NCI-H1436 (cell line): Measurements from ENCODE around the gene CSKMT.
"Not testable (repeated sequence)": the region's sequence is repeated elsewhere in the genome, so short reads cannot be mapped to it uniquely, and the experiment has no call there.

ENCODE experiments used
- DNase-seq: peaks from one replicate; lab custom pipeline; 2025; lab: John Stamatoyannopoulos, UW

The CSKMT gene, protein sequence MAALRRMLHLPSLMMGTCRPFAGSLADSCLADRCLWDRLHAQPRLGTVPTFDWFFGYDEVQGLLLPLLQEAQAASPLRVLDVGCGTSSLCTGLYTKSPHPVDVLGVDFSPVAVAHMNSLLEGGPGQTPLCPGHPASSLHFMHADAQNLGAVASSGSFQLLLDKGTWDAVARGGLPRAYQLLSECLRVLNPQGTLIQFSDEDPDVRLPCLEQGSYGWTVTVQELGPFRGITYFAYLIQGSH

GRCh38 chr11:62665075-62665598 is at the start of gene CSKMT, which contains the start of gene C11orf98:
Gene CSKMT (plus strand): TSS chr11:62665312. CDS start chr11:62665880, 568 bp downstream.
Gene C11orf98 (minus strand): TSS chr11:62665210. CDS start chr11:62665169, 41 bp downstream.
- DNase-seq = peak; percentile 87

GRCh38 chr11:62615521-62615920 is 49.6 kb upstream of the CSKMT start:
- DNase-seq = no peak

DNA sequence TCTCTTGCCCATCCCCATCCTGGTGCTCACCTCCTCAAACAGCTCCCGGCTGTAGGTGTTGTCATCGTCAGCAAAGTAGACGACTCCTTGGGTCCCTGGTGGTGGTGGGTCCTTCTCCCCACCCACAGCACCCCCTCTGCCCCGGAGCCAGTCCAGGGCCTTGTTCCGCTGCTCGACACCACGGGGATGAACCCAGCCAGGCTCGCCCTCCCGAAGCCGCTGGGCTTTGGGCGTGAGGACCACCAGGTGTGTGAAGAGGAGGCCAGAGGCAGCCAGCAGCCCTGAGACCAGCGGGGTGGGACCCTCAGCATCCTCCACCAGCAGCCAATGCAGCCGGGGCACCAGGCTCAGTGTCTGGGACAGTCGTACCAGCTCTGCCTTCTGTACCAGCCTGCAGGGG is 48.2 kb upstream of the CSKMT start:
- not testable (repeated sequence) for DNase-seq

DNA sequence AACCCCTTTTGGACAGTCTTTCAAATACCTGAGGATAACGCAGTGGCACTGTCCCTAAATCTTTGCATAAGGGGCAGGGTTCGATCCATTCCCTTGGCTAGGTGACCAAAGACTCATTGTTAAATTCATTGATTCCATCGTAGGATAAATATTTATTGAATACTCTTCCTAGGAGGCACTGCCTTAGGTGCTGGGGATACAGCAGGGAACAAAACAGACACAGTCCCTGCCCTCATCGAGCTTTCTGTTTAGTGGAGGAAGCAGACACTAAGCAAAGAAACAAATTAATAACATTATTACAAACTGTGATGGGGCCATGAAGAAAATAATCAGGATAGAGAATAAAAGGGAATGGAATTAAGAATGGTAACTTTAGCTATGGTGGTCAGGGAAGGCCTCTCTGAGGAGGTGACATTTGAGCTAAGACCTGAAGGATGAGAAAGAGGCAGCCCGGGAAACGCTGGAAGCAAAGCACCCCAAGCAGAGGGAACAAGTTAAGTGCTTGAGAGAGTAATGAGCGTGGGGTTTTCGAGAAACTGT is 44.0 kb upstream of the CSKMT start:
- no peak for DNase-seq

- peak; percentile 97 for DNase-seq
Measured at GRCh38 chr11:62621567-62622470, 43.3 kb upstream of the CSKMT start, which contains the start of gene B3GAT3. Gene B3GAT3 (minus strand): TSS chr11:62621986. CDS start chr11:62621947, 39 bp downstream.

- no peak for DNase-seq
Measured at GRCh38 chr11:62622476-62623089, 42.5 kb upstream of the CSKMT start.

DNA sequence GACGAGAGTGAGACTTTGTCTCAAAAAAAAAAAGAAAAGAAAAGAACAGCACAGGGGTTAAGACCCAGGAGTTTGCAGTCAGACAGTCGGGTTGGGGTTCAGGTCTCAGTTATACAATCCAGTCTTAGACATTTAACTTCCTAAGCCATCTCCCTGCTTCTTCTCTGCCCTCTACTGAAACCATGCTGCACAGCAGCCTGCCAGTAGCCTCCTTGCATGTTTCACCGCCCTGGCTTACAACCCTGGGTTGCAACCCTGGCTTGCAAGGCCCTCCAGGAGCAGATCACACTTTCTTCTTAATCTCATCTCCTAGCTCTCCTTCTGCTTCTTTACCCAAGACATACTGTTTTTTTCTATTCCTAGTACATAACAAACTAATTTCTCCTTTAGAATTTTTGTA is 37.4 kb upstream of the CSKMT start:
- DNase-seq = no peak

DNA sequence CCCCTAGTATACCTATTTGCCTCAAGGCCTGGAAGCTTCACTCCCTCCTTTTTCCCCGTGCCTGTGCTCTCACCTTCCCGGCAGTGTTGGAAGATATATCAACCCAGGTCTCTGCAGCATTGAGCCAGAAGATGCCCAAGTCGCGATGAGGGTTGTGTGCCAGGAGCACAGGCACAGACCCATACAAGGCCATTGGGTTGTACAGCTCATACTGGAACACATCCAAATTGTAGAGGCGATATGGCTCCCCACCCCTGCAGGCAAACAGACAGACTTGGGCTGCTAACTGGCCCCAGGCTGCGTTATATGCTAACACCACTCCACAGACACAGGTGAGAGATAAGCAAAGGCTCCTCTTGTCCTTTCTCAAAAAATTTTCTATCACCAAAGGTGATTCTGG is 32.6 kb upstream of the CSKMT start:
- no peak for DNase-seq

DNA sequence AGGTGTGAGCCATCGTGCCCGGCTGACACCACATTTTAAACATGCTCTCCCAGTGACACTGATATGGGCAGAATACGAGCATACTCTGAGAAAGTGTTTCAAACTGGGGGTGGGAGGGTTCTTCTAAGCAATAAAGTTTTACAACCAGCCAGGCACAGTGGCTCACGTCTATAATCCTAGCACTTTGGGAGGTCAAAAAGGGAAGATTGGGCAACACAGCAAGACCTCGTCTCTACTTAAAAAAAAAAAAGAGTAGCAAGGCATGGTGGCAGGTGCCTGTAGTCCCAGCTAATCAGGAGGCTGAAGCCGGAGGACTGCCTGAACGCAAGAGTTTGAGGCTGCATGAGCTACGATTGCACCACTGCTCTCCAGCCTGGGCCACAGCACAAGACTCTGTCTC is 20.9 kb upstream of the CSKMT start:
- DNase-seq = no peak

GRCh38 chr11:62645671-62645945 is 19.5 kb upstream of the CSKMT start:
- DNase-seq = no peak

DNA sequence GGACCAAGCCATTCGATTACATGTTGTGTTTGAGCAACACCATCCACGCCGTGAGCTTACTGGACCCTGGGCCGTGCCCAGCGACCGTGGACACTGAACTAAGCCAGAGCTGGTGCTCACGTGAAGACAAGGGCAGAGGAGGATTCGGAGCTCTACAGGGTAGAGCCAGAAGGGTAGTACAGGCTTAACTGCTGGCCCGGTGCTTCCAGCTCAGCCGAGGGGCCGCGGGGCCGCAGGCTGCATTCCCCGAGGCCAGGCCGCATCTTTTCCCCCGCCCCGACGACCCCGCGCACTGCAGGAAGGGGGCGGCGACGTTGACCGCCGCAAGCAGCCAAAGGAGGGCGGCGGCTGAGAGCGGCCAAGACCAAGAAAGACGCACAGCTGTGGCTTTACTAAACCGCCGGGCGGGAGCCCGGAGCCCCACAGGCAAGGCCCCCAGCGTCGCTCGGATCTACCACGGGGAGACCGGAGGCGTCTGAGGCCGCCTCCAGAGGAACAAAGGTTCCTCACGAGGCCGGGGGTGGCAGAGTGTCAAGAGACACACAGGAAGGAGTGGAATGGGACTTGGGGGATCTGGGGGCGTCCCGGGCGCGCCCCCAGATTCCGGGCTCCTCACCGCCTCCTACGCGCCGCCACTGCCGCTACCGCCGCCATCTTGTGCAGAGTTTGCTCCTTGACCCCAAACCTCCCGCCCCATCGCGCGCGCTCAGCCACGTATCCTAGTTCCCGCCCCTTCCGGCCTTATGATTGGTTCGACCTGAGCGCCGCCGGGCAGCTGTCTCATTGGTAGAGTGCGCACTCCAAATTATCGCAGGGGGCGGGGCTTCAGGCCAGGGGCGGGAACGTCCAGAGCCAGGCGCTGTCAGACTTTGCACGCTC is 18.9 kb upstream of the CSKMT start, which contains the start of gene GANAB:
Gene GANAB (minus strand): TSS at position 668 of the 879 bp plus-strand sequence. CDS start 14 bp downstream, at position 654.
- peak; percentile 98 for DNase-seq

DNA sequence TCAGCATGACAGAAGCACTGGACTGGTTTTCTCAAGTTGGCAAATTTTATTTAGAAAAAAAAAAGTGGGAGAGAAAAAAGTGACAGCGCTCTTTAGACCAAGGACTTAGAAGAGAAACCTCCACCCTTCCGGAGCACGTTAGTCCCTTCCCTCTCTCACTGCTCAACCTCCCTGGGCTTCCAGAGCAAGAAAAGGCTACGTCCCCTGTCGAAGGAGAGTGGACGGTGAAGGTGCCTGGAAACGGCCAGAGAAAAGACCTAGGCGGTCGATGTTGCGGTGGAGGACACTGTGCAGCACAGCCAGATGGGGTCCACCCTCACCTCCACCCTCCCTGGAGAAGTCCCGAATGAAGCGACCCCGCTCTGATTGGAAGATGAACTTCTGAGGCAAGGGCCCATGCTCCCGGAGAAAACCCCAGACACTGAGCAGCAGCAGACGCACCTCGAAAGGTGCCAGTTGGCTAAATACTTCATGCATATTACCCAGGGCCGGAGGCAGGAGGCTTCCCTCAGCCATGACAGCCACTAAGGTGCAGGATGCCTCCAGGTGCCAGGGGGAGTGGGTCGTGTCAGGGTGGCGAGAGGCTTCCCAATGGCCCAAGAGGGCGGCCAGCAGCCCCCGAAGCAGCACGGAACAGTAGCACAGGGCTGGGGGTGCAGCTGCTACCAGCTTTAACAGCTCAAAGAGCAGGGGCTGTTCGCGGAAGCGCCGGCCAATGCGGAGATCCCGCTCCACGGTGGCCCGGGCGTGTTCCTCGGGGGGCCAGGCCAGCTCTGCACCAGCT is 18.1 kb upstream of the CSKMT start:
- no peak for DNase-seq

DNA sequence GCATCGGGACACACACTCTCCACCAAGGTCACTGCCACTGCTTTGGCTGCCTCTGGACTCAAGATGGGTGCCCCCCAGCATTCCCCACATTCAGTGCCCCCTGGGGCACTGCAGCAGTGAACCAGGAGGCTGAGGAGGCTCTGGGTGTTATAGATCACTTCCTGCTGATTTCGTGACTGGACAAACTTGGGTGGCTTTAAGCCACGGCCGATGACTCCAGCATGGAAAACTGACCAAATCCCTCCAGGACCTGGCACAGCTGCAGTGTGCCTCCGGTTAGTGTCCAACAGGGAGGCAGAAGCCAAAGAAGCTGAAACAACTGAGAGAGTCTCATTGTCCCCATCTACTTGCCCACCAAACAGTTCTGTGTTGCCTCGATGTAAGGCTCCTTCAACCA is 17.5 kb upstream of the CSKMT start:
- DNase-seq = no peak

- no peak for DNase-seq
Measured at GRCh38 chr11:62648185-62648966, 16.7 kb upstream of the CSKMT start.

DNA sequence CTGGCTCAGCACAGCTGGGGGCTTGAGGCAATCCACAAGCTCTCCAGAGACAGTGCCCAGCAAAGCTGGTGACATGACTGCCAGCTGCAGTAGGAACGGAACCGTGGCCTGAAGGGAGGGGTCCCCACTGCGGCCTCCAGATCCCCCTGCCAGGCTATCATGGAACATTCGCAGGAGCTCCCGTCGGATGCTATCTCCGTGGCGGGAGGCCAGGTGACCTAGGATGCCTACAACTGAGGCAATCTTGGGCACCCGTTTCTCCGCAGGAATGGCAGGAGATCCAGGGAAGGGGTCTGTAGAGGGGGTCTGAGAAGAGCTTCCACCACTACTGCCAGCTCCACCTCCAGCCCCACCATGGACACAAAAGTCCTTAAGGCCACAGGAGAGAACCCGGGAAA is 16.1 kb upstream of the CSKMT start:
- no peak for DNase-seq

GRCh38 chr11:62649486-62649885 is 15.6 kb upstream of the CSKMT start:
- no peak for DNase-seq

DNA sequence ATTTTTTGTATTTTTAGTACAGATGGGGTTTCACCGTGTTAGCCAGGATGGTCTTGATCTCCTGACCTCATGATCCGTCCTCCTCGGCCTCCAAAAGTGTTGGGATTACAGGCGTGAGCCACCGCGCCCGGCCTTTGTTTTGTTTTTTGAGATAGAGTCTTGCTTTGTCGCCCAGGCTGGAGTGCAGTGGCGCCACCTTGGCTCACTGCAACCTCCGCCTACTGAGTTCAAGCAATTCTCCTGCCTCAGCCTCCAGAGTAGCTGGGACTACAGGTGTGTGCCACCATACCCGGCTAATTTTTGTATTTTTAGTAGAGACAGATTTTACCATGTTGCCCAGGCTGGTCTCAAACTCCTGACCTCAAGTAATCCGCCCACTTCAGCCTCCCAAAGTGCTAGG is 14.8 kb upstream of the CSKMT start:
- DNase-seq = not testable (repeated sequence)

GRCh38 chr11:62652161-62653006 is 12.7 kb upstream of the CSKMT start:
- DNase-seq = no peak

- no peak for DNase-seq
Measured at GRCh38 chr11:62654297-62654696, 10.8 kb upstream of the CSKMT start.
